ENCODE measurements around the gene APOA4.

GRCh38 chr11:116787436-116787785, 35.7 kb downstream of the APOA4 start:
- no peak for TF ChIP-seq POLR2AphosphoS5 (IDR thresholded peaks at IDR 0.05)
- TF ChIP-seq EP300 (conservative IDR thresholded peaks at IDR 0.05; ENCODE audit: poor library complexity, severe bottlenecking) = no peak
- no peak for TF ChIP-seq CTCF (IDR thresholded peaks at IDR 0.05; ENCODE audit: poor library complexity, severe bottlenecking)
- TF ChIP-seq EZH2 (IDR thresholded peaks at IDR 0.05; ENCODE audit: borderline replicate concordance, insufficient read depth, low read length, poor library complexity, severe bottlenecking) = no peak
